Activated CD8-positive, alpha-beta memory T cell treated with anti-CD3 and anti-CD28 coated beads, Interleukin-2, amount 50 U/mL, for 24 hours (primary cell): Measurements from ENCODE around the gene SVIL.
"Not testable (repeated sequence)": the region's sequence is repeated elsewhere in the genome, so short reads cannot be mapped to it uniquely, and the experiment has no call there.

Experiments
- DNase-seq: peaks from one replicate; pipeline ENCODE4 v3.0.0-alpha.2; 2020; ENCODE audit errors: extremely low read depth

The SVIL gene

DNA sequence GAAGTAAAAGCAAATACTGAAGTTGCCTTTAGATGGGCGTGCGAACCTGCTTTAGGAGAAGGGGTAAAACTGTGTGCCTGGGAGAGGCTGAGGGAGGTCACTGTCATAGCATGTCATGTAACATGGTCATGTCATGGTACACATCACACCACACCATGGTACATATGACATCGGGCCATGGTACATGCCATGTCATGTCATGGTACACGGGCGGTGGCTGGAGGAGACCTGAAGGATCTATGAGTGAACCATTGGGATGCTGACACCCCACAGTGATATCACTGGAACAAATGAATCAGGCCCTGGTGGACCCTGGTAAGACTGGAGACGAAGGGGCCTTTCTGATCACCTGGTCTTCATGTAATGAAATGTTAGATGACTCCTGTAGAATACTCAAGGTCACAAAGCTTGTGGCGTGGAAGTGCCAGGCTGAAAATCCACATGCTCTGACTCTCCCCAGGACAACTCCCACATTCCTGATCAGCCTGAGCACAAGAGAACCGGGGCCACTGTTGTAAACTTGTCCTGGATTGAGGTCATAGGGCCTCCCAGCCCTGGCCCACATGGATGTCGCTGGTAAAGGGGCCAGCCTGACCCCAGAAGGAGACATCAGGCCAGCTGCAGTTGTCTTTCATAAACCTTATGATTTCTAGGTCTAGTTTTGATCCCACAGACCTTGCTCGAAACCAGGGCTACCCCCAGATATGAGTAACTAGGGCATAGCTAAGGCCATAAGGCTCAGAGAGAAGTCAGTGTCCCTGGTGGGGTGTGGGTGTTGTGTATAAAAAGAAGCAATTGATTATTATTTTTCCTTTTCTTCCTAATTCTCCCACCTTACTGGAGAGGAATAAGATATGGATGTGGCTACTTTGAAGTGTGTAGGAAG lies 60.3 kb downstream of the SVIL start:
- DNase-seq = not testable (repeated sequence)

DNA sequence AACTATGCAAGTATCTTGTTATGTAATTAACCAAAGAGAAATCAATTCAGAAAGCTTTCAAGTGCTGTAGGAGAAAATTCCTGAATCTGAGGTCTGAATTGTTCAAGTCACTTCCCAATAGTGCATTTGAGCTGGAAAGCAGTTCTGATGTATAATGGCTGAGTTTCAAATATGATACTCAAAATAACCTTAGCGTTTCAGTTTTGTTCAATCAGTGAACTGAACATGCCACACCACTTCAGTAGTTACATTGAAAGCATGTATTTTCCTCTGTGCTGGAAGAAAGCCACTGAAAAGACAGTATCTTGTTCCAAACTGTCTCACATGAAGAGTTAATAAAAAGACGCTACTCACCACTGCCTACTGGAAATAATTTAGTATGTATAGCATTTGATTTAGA lies 64.5 kb downstream of the SVIL start:
- DNase-seq = not testable (repeated sequence)

DNA sequence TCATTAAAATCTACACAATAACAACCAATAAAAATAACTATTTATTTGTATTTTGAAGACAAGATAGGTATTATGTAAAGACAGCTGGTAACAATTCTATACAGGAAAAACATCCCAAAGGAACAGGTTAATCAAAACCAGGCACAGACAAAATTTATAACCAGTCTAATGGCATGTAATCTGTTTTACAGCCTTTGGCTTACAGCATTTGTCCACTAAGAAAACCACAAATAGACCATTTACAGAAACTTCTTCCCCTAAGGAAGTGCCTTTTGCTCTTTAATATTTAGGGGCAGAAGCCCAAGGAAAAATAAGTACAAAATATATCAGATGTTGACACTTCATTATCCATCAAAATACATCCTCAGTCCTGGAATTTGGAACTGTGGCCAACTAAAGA lies 65.0 kb downstream of the SVIL start:
- DNase-seq = no peak

DNA sequence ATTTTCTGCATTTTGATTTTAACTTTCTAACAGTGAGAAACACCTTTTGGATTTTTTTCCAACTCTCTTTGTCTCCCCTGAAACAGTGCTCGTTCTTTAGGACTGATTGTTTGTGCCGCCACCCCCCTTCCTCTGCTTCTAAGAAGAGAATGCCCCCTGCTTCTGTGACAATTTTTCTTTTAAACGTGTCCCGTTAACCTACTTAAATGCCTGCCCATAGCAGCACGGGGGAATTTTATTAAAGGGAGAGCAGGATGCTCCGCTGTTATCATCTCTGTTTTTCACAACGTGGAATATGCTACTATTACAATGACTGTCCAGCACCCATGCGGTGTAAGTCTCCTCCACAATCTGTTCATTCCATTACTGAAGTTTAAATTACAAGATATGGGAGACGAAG lies 67.8 kb downstream of the SVIL start:
- DNase-seq = no peak

- DNase-seq = not testable (repeated sequence)
These were observed 68.6 kb downstream of the SVIL start for GRCh38 chr10:29566209-29566608.

GRCh38 chr10:29563420-29564035 lies 71.2 kb downstream of the SVIL start:
- DNase-seq = no peak

DNA sequence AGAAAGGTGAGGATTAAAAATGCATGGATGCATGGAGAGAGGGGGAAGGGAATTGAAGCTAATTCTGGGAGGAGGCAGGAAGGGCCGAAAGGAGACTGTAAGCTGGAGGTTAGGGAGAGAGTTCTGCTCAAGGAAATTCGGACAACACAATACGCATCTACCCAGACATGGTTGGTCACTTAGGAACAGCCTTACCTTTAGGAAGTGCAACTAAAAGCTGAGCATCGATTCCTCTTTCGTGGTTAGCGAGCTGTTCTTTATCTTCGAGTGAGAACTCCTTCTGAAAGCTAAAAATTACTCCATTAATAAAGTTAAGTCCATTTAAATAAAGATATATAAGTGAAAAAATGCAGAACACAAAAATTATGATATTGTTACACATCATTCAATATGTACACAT lies 71.8 kb downstream of the SVIL start:
- DNase-seq = not testable (repeated sequence)

DNA sequence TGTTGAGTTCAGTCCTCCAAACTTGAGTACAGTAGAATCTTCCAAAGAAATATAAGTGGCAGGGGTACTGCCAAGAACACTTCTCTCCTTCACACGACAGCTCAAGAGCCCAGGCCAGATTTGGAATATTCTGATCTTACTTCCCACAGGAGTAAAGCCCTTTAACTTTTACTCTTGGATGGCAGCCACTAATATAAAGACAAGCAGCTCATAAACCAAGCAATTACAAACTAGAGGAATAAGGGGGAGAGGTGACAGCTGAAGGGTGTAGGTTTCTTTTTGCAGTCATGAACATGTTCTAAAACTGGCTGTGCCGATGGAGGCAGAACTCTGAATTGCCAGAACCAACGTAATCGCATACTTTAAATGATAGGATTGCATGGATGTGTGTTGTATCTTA lies 74.8 kb downstream of the SVIL start:
- DNase-seq = no peak

- no peak for DNase-seq
These were observed 77.1 kb downstream of the SVIL start for GRCh38 chr10:29557665-29558064.

- DNase-seq = no peak
These were observed 78.9 kb downstream of the SVIL start for GRCh38 chr10:29555746-29556481.

- DNase-seq = no peak
These were observed 79.6 kb downstream of the SVIL start for GRCh38 chr10:29555091-29555745.

DNA sequence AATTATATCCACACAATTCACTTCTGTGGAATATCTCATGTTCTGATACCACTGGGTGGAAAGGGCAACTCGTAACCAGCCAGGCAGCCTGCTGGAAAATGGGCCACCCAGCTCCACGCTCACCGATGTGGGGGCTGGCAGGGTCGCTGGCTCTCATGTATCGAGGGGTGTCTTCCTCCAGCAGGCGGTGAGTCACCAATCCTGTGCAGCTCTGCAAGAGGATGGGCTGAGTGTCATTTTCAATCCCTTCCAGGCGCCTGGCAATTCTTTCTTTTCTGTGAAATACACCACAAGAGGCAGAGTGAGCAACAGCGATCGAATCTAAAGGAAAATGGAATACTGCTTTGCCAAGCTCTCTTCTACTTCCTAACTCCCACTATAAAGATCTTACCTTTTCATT lies 80.1 kb downstream of the SVIL start:
- no peak for DNase-seq

- DNase-seq = no peak
These were observed 81.1 kb downstream of the SVIL start for GRCh38 chr10:29553544-29554250.

DNA sequence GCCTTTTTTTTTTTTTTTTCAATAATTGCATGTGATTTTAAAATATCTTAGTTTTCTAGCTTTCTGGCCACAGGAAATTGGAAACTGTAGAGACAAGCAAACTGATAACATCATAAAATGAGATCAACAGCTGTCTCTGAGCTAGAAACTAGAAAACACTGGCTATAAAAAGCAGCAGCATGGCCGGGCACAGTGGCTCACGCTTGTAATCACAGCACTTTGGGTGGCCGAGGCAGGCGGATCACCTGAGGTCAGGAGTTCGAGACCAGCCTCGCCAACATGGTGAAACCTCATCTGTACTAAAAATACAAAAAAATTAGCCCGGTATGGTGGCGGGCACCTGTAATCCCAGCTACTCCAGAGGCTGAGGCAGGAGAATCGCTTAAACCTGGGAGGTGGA lies 81.7 kb downstream of the SVIL start:
- not testable (repeated sequence) for DNase-seq

DNA sequence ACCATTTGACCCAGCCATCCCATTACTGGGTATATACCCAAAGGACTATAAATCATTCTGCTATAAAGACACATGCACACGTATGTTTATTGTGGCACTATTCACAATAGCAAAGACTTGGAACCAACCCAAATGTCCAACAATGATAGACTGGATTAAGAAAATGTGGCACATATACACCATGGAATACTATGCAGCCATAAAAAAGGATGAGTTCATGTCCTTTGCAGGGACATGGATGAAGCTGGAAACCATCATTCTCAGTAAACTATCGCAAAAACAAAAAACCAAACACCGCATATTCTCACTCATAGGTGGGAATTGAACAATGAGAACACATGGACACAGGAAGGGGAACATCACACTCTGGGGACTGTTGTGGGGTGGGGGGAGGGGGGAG lies 85.3 kb downstream of the SVIL start:
- not testable (repeated sequence) for DNase-seq

DNA sequence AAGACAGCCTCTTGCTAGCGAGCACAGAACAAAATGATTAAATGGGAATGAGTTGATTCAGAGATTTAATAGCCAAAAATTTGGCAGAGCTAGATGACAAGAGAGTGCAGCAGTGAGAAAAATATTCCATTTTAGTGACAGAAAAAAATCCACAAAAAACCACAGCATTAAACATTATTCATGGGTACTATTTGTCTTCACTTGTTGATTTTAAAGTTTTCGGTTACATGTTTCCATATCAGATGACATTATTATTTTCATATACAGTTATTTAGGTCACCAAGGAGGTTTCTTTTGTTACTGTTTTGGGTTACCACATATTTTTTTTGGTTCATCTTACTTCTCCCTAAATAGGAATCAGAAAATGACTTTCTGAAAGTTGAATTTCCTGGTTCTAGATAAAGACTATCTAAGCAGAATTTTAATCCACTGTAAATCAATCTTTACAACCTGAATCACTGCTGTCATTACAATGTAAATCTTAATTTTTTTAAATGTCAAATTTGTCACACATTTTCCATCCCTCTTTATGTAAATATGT lies 87.9 kb downstream of the SVIL start:
- no peak for DNase-seq

DNA sequence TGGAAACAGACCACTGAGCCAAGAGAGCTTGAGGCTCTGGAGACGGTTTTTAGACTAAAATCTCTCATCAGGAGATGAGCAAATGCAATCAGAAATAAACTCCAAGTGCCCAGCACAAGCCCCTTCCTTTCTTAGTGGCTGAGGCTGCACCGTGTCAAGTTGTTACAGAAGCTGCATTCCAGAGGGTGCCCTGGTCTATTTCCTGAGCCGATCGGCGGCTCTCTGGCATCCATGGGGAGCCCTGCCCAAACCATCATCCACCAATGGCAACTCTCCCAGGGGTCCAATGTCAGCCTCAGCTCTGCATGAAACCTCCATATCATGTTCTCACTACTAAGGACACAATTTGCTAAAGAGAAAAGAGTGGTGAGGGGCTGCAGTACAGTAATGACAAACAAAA lies 89.6 kb downstream of the SVIL start:
- no peak for DNase-seq

DNA sequence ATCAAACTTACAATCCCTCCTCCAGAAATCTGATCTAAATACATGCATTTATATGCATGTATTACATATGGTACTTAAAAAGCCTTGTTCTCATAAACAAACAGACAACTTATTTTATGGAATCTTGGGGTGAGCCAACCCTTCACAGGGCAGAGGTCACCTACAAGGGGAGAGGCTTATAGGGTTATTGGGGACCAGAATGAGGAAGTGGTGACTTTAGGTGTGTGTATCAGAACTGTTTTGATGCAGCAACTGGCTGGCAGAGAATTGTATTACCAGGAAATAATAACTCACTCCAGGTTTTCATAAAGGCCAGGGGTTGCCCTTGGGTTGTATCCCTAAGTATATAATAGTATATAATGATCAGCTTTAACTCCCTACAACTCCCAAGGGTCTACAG lies 91.1 kb downstream of the SVIL start:
- DNase-seq = no peak

GRCh38 chr10:29542723-29543122 lies 92.0 kb downstream of the SVIL start:
- DNase-seq = no peak

GRCh38 chr10:29541422-29542210 lies 93.2 kb downstream of the SVIL start:
- DNase-seq = no peak
